MCF 10A (cell line): ENCODE measurements around the gene C3orf70. TPM values are rescaled to one million over a fixed set of nuclear protein-coding genes. Genes with fewer than 3 reads are reported as not detected.

ENCODE experiments used
- BruUV-seq: library from RNA; stranded (reverse); fragments of 400-500 nt; replicated peaks from 2 replicates; lab custom pipeline; 2021; lab: Mats Ljungman, UMichigan
- CTCF ChIA-PET: fragments of 300-600 bp; sonication (Branson Sonifier 250); formaldehyde crosslinking; extraction: SDS; loops from one replicate; lab custom pipeline; 2021; ENCODE audit warnings: antibody characterized with exemption, inconsistent platforms; lab: Yijun Ruan, JAX
- POLR2A ChIA-PET: fragments of 300-600, 350-650 bp; sonication (Branson Sonifier 250); formaldehyde crosslinking; extraction: SDS; loops from one replicate; lab custom pipeline; 2020; ENCODE audit warnings: antibody characterized with exemption, inconsistent platforms; lab: Yijun Ruan, JAX
- DNase-seq: peaks from one replicate; pipeline ENCODE4 v3.0.0-alpha.2; 2018; ENCODE audit not compliant: unreplicated experiment
- H3K27ac Mint-ChIP-seq: one replicate; pipeline ENCODE4 v1.8.0; 2022; ENCODE audit warnings: mild to moderate bottlenecking, low read depth, mixed read lengths; ENCODE audit not compliant: unreplicated experiment
- H3K27me3 Mint-ChIP-seq: one replicate; pipeline ENCODE4 v1.8.0; 2022; ENCODE audit warnings: mixed read lengths; ENCODE audit not compliant: insufficient read depth, unreplicated experiment
- H3K36me3 Mint-ChIP-seq: one replicate; pipeline ENCODE4 v1.8.0; 2022; ENCODE audit warnings: mild to moderate bottlenecking, moderate library complexity, mixed read lengths; ENCODE audit not compliant: insufficient read depth, unreplicated experiment
- H3K4me1 Mint-ChIP-seq: one replicate; pipeline ENCODE4 v1.8.0; 2022; ENCODE audit warnings: mixed read lengths; ENCODE audit not compliant: insufficient read depth, unreplicated experiment
- H3K4me3 Mint-ChIP-seq: one replicate; pipeline ENCODE4 v1.8.0; 2022; ENCODE audit warnings: mild to moderate bottlenecking, moderate library complexity, mixed read lengths; ENCODE audit not compliant: unreplicated experiment
- H3K9me3 Mint-ChIP-seq: one replicate; pipeline ENCODE4 v1.8.0; 2022; ENCODE audit warnings: mixed read lengths; ENCODE audit not compliant: unreplicated experiment
- intact Hi-C: fragments of 100-400 bp; cut with micrococcal nuclease; formaldehyde crosslinking; loops from 2 replicates; pipeline ENCODE4 v1.14.1; 2022
- total RNA-seq: library from RNA; stranded (reverse); gene quantifications from 2 replicates; pipeline ENCODE4 v1.2.3, GENCODE V29; 2022
- TF ChIP-seq, protein P1 (sequence below): fragments of 200-600 bp; IDR thresholded peaks from one replicate; pipeline ENCODE4 v1.8.0; 2022; ENCODE audit warnings: antibody characterized with exemption, mild to moderate bottlenecking; ENCODE audit not compliant: unreplicated experiment

C3orf70 gene
- total RNA-seq, 1 experiment from 2014 or later, result not detected

DNA sequence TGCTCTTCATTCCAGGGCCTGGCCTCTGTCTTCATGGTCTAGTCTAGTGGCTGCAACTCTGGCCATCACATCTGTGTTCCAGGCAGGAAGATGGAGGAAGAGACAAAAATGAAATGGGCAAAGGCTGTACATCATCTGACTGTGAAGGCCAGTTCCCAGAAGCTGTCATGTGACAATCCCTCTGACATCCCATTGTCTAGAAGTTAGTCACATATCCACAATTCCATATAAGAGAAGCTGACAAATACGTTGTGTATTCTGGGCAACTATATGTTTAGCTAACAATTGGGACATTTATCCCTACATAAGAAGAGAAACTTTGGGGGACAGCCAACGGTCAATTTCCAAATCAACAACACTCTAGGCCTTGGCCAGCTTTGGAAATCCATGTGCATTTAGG lies 34.5 kb upstream of the C3orf70 start:
- TF ChIP-seq, protein P1, sequence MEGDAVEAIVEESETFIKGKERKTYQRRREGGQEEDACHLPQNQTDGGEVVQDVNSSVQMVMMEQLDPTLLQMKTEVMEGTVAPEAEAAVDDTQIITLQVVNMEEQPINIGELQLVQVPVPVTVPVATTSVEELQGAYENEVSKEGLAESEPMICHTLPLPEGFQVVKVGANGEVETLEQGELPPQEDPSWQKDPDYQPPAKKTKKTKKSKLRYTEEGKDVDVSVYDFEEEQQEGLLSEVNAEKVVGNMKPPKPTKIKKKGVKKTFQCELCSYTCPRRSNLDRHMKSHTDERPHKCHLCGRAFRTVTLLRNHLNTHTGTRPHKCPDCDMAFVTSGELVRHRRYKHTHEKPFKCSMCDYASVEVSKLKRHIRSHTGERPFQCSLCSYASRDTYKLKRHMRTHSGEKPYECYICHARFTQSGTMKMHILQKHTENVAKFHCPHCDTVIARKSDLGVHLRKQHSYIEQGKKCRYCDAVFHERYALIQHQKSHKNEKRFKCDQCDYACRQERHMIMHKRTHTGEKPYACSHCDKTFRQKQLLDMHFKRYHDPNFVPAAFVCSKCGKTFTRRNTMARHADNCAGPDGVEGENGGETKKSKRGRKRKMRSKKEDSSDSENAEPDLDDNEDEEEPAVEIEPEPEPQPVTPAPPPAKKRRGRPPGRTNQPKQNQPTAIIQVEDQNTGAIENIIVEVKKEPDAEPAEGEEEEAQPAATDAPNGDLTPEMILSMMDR, result no peak
- no TSS peak for BruUV-seq

DNA sequence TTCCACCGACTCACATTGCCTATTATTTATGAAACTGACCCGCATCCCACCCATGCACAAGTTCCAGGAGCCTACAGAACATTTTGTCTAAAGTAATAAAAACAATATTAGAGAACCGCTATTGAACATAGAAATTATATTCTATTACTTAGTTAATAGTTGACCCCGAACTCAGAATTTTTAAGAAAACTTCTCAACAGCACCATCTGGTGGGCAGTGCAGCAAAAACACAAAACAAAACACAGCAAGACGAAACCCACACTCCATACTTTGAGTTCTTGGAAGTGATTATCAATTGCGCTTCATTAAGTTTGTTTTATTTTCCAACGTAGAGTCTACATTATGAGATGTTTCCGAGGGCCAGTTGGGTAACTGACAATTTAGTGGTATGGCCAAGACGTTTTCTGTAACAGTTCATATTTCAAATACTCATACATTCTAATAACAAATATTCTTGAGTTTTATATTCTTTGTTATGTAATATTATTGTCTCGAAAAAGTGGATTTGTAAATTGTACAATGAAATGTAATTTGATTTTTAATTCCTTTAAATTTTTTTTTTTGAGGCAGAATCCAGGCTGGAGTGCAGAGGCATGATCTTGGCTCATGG lies 24.0 kb upstream of the C3orf70 start:
- BruUV-seq, result no TSS peak
- ChIA-PET CTCF (interaction anchor here (0.6 to 2.6 kb wide), 25 partner anchors 8 to 678 kb away, joined by 3 to 14 read pairs (median 4); partner anchors contain the start of gene EPHB3), POLR2A (no interaction called here)
- no peaks in the 10 kb centered on the region for H3K36me3 Mint-ChIP-seq
- peak; percentile 48 for DNase-seq
- H3K4me1 Mint-ChIP-seq, result no peaks in the 10 kb centered on the region
- no peaks in the 10 kb centered on the region for H3K9me3 Mint-ChIP-seq
- TF ChIP-seq, protein P1, result peak; percentile 72
- intact Hi-C loops, result loop anchor here (1.0 to 10.0 kb wide), 3 partner anchors 39 to 302 kb away; no protein-coding TSS in a partner anchor
- H3K4me3 Mint-ChIP-seq, result no peak overlapping the region
- no peak overlapping the region for H3K27ac Mint-ChIP-seq
- no peaks in the 10 kb centered on the region for H3K27me3 Mint-ChIP-seq

More for the DNA sequence above, 34.5 kb upstream of the C3orf70 start:
- intact Hi-C loops, result no loop called here
- Mint-ChIP-seq H3K4me3 (no peak overlapping the region), H3K36me3 (no peaks in the 10 kb centered on the region), H3K27ac (no peak overlapping the region), H3K9me3 (no peaks in the 10 kb centered on the region), H3K27me3 (no peaks in the 10 kb centered on the region), H3K4me1 (no peaks in the 10 kb centered on the region)
- ChIA-PET CTCF (interaction anchor here (0.6 to 1.4 kb wide), 3 partner anchors 9 to 1130 kb away, joined by 3 to 10 read pairs (median 4); no protein-coding TSS in a partner anchor), POLR2A (interaction anchor here (1.6 kb wide), 1 partner anchor 233 kb away, joined by 3 read pairs; no protein-coding TSS in a partner anchor)
- no peak for DNase-seq

- DNase-seq, result no peak
- no peaks in the 10 kb centered on the region for H3K27me3 Mint-ChIP-seq
- H3K4me1 Mint-ChIP-seq, result no peaks in the 10 kb centered on the region
- H3K9me3 Mint-ChIP-seq, result no peaks in the 10 kb centered on the region
- H3K27ac Mint-ChIP-seq, result no peak overlapping the region
- CTCF ChIA-PET, result interaction anchor here (0.6 to 2.3 kb wide), 12 partner anchors 9 to 614 kb away, joined by 3 to 10 read pairs (median 4); partner anchors contain the start of gene EPHB3
- no TSS peak for BruUV-seq
- H3K4me3 Mint-ChIP-seq, result no peak overlapping the region
- no peaks in the 10 kb centered on the region for H3K36me3 Mint-ChIP-seq
- POLR2A ChIA-PET, result interaction anchor here (0.7 kb wide), 1 partner anchor 11 kb away, joined by 3 read pairs; no protein-coding TSS in a partner anchor
- intact Hi-C loops, result loop anchor here (10.0 kb wide), 1 partner anchor 109 kb away; no protein-coding TSS in a partner anchor
- TF ChIP-seq, protein P1, result no peak
Observed at GRCh38 chr3:185175370-185175987, 22.6 kb upstream of the C3orf70 start.
